ENCODE measurements around the gene GGCX.
"Not testable (repeated sequence)": the region's sequence is repeated elsewhere in the genome, so short reads cannot be mapped to it uniquely, and the experiment has no call there.

Gene GGCX

GRCh38 chr2:85545780-85546240 lies 15.5 kb downstream of the GGCX start (continued):
- TF ChIP-seq HOXD13 (CRISPR knock-in tag; IDR thresholded peaks at IDR 0.05; ENCODE audit: borderline replicate concordance) (no peak), ZNF140 (tag by site-specific recombination; IDR thresholded peaks at IDR 0.05) (no peak), ZNF10 (tag by site-specific recombination; IDR thresholded peaks at IDR 0.05) (no peak), ZNF48 (tag by site-specific recombination; IDR thresholded peaks at IDR 0.05) (no peak), SALL2 (tag by site-specific recombination; IDR thresholded peaks at IDR 0.05; ENCODE audit: borderline replicate concordance) (no peak)

GRCh38 chr2:85544915-85545779 lies 16.1 kb downstream of the GGCX start:
- CTCF ChIA-PET = interaction anchor here (0.7 to 3.5 kb wide), 5 partner anchors 74 to 153 kb away, joined by 3 to 15 read pairs (median 6); no protein-coding TSS in a partner anchor
- not testable (repeated sequence) for H3K9me3 ChIP-seq (ENCODE audit: control insufficient read depth, insufficient read depth, low read depth, low read length); H3K4me1 ChIP-seq (ENCODE audit: control insufficient read depth, insufficient read depth, low read length); H3K27ac ChIP-seq (ENCODE audit: extremely low read depth, low read depth, low read length); H3K4me3 ChIP-seq (ENCODE audit: low read depth, low read length)
- peaks cover 37 to 92% of the 10 kb centered on the region in 2 experiments for H3K36me3 ChIP-seq (ENCODE audit: control insufficient read depth in 2 of 2, insufficient read depth in 1 of 2, low read length in 2 of 2)
- POLR2A ChIA-PET = interaction anchor here (0.6 to 12.3 kb wide), 17 partner anchors 6 to 154 kb away, joined by 3 to 106 read pairs (median 6); partner anchors contain the start of genes C2orf68, GGCX, MAT2A and RNF181

GRCh38 chr2:85544254-85544691 lies 17.0 kb downstream of the GGCX start:
- TF ChIP-seq ZBTB17 (tag by site-specific recombination; IDR thresholded peaks at IDR 0.05) (0 out of 2 replicates have a peak, but pooled peaks have one; percentile 35), ZEB2 (tag by site-specific recombination; IDR thresholded peaks at IDR 0.05) (peak; percentile 48; the same call in 1 of the 2 replicates), SP7 (tag by site-specific recombination; IDR thresholded peaks at IDR 0.05) (peak; percentile 95), KLF17 (tag by site-specific recombination; IDR thresholded peaks at IDR 0.05) (0 out of 2 replicates have a peak, but pooled peaks have one; percentile 25), FEZF1 (tag by site-specific recombination; IDR thresholded peaks at IDR 0.05) (peak; percentile 88), ZNF629 (tag by site-specific recombination; IDR thresholded peaks at IDR 0.05) (peak; percentile 50), WT1 (tag by site-specific recombination; IDR thresholded peaks at IDR 0.05) (peak; percentile 99), GFI1B (tag by site-specific recombination; IDR thresholded peaks at IDR 0.05) (0 out of 2 replicates have a peak, but pooled peaks have one; percentile 42), ZNF501 (tag by site-specific recombination; IDR thresholded peaks at IDR 0.05) (0 out of 2 replicates have a peak, but pooled peaks have one; percentile 30)
- ChIA-PET POLR2A (interaction anchor here (1.0 to 3.2 kb wide), 6 partner anchors 10 to 124 kb away, joined by 3 to 15 read pairs (median 4); partner anchors contain the start of gene GGCX), CTCF (interaction anchor here (0.7 to 3.5 kb wide), 2 partner anchors 123 to 125 kb away, joined by 4 to 10 read pairs; no protein-coding TSS in a partner anchor)
- H3K4me3 ChIP-seq (ENCODE audit: low read depth, low read length); H3K9me3 ChIP-seq (ENCODE audit: control insufficient read depth, insufficient read depth, low read depth, low read length); H3K4me1 ChIP-seq (ENCODE audit: control insufficient read depth, insufficient read depth, low read length); H3K27ac ChIP-seq (ENCODE audit: extremely low read depth, low read depth, low read length): not testable (repeated sequence)
- peaks cover 29 to 91% of the 10 kb centered on the region in 2 experiments for H3K36me3 ChIP-seq (ENCODE audit: control insufficient read depth in 2 of 2, insufficient read depth in 1 of 2, low read length in 2 of 2)

GRCh38 chr2:85542777-85543176 lies 18.5 kb downstream of the GGCX start:
- ChIA-PET CTCF (interaction anchor here (1.4 to 5.9 kb wide), 2 partner anchors 8 to 123 kb away, joined by 4 to 42 read pairs; no protein-coding TSS in a partner anchor), POLR2A (no interaction called here)
- no peak overlapping the region for H3K4me3 ChIP-seq (ENCODE audit: low read depth, low read length)
- no peaks in the 10 kb centered on the region for H3K9me3 ChIP-seq (ENCODE audit: control insufficient read depth, insufficient read depth, low read depth, low read length)
- H3K27ac ChIP-seq (ENCODE audit: extremely low read depth, low read depth, low read length) = no peak overlapping the region
- no peak for TF ChIP-seq ZNF274 (IDR thresholded peaks at IDR 0.05; ENCODE audit: low read length)
- no peak for TF ChIP-seq ZNF274 (tag by site-specific recombination; IDR thresholded peaks at IDR 0.05; ENCODE audit: borderline replicate concordance)
- TF ChIP-seq ZNF830 (tag by site-specific recombination; IDR thresholded peaks at IDR 0.05; ENCODE audit: low read depth) = no peak
- no peak for TF ChIP-seq BCL6B (tag by site-specific recombination; IDR thresholded peaks at IDR 0.05)
- TF ChIP-seq PRDM4 (tag by site-specific recombination; IDR thresholded peaks at IDR 0.05) = no peak
- no peak for TF ChIP-seq ZNF302 (tag by site-specific recombination; IDR thresholded peaks at IDR 0.05; ENCODE audit: low read depth)
- TF ChIP-seq ZNF707 (tag by site-specific recombination; IDR thresholded peaks at IDR 0.05) = no peak
- TF ChIP-seq ZNF521 (tag by site-specific recombination; IDR thresholded peaks at IDR 0.05) = no peak
- no peak for TF ChIP-seq ZNF138 (tag by site-specific recombination; IDR thresholded peaks at IDR 0.05; ENCODE audit: borderline replicate concordance)
- TF ChIP-seq ZFHX2 (tag by site-specific recombination; conservative IDR thresholded peaks at IDR 0.05) = no peak
- TF ChIP-seq ZNF354C (tag by site-specific recombination; IDR thresholded peaks at IDR 0.05; ENCODE audit: borderline replicate concordance, low read depth) = no peak
- no peaks in the 10 kb centered on the region for H3K4me1 ChIP-seq (ENCODE audit: control insufficient read depth, insufficient read depth, low read length)
- H3K36me3 ChIP-seq (ENCODE audit: control insufficient read depth in 2 of 2, insufficient read depth in 1 of 2, low read length in 2 of 2) = peaks cover 28 to 76% of the 10 kb centered on the region in 2 experiments

All from HEK293 (cell line).